HG03558 (cell line): ENCODE results near the gene TMEM168.
"Not testable (repeated sequence)": the region's sequence is repeated elsewhere in the genome, so short reads cannot be mapped to it uniquely, and the experiment has no call there.

ENCODE experiments used
- ATAC-seq: cut with Tn5 transposase; IDR thresholded peaks from one replicate; pipeline ENCODE4 v1.9.1; 2021; ENCODE audit warnings: moderate number of reproducible peaks; ENCODE audit not compliant: unreplicated experiment; ENCODE audit errors: extremely low read depth

The TMEM168 gene

GRCh38 chr7:112789817-112790585 is at the start of gene TMEM168:
Gene TMEM168, minus strand, starts transcription at chr7:112790393. Its CDS starts 5,568 bp downstream, at chr7:112784825.
- ATAC-seq, result peak; percentile 68

GRCh38 chr7:112835928-112836327 is 45.7 kb upstream of the TMEM168 start:
- not testable (repeated sequence) for ATAC-seq

GRCh38 chr7:112833082-112833481 is 42.9 kb upstream of the TMEM168 start:
- peak; percentile 39 for ATAC-seq

- no peak for ATAC-seq
Observed at GRCh38 chr7:112830769-112831168, 40.6 kb upstream of the TMEM168 start.

GRCh38 chr7:112828696-112829095 is 38.5 kb upstream of the TMEM168 start:
- ATAC-seq, result no peak

GRCh38 chr7:112821345-112821744 is 31.2 kb upstream of the TMEM168 start:
- no peak for ATAC-seq

GRCh38 chr7:112819536-112819935 is 29.3 kb upstream of the TMEM168 start:
- no peak for ATAC-seq

- no peak for ATAC-seq
Observed at GRCh38 chr7:112806156-112806555, 16.0 kb upstream of the TMEM168 start.

- ATAC-seq, result no peak
Observed at GRCh38 chr7:112802406-112802805, 12.2 kb upstream of the TMEM168 start.

GRCh38 chr7:112800486-112800885 is 10.3 kb upstream of the TMEM168 start:
- ATAC-seq, result no peak

- ATAC-seq, result no peak
Observed at GRCh38 chr7:112799448-112800120, 9.4 kb upstream of the TMEM168 start.

GRCh38 chr7:112798274-112799159 is 8.3 kb upstream of the TMEM168 start:
- no peak for ATAC-seq

GRCh38 chr7:112796552-112796951 is 6.4 kb upstream of the TMEM168 start:
- ATAC-seq, result not testable (repeated sequence)

- no peak for ATAC-seq
Observed at GRCh38 chr7:112792441-112792840, 2.2 kb upstream of the TMEM168 start.

GRCh38 chr7:112791465-112792168 is 1.4 kb upstream of the TMEM168 start:
- ATAC-seq, result no peak

- ATAC-seq, result peak; percentile 42
Observed at GRCh38 chr7:112790586-112791003, 402 bp upstream of the TMEM168 start.

- no peak for ATAC-seq
Observed at GRCh38 chr7:112789453-112789816, 758 bp downstream of the TMEM168 start.

GRCh38 chr7:112788778-112789343 is 1.3 kb downstream of the TMEM168 start:
- ATAC-seq, result no peak

- ATAC-seq, result no peak
Observed at GRCh38 chr7:112784603-112785002, 5.6 kb downstream of the TMEM168 start.

GRCh38 chr7:112782498-112782897 is 7.7 kb downstream of the TMEM168 start:
- ATAC-seq, result peak; percentile 95
